ENCODE measurements around the gene ARHGEF17. TPM values are rescaled to one million over a fixed set of nuclear protein-coding genes. Genes with fewer than 3 reads are reported as not detected.

ARHGEF17 gene
- total and polyA plus RNA-seq, 2 of the 8 experiments (the other 6 are each of a cell fraction or from before 2014, with no cell fraction given): 11.3 to 14.6 TPM

DNA sequence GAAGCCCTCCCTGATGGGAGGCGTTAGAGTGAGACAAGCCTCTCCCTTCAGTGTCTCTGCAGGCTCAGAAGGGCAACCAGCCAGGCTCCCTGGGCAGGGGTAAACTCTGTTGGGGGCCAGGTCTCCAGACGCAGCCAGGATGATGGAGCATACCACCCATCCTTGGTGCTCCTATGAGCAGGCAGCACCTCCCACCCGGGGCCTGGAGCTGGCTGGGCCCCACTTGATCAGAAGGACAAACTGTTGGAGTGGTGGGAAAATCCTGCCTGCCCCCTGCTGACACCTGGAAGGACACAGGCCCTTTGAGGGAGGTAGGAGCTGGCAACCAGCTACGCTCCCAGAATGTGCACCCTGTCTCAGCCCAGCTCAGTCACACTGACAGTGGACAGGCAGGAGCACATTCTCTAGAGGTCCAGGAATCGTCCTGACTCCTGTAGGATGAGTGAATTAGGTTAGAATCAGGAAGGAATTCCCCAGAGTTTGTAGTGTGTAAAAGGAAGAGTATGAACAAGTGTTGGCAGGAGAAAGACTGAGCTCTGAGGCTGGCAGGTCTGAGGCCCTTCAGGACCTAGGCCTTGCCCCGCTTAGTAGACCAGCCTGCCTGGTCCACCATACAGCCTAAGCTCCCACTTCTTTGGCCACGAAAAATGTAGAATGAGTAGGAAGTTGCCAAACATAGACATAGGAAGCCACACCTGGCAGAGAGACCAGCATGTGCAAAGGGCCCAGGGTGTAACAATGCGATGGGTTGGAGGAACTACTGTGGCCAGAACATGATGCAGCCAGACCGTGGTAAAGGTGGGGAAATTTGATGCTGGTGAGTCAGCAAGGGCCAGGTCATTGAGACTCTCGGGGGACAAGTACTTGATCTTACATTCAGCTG, 19.1 kb downstream of the ARHGEF17 start (continued):
- TF ChIP-seq, protein P1, sequence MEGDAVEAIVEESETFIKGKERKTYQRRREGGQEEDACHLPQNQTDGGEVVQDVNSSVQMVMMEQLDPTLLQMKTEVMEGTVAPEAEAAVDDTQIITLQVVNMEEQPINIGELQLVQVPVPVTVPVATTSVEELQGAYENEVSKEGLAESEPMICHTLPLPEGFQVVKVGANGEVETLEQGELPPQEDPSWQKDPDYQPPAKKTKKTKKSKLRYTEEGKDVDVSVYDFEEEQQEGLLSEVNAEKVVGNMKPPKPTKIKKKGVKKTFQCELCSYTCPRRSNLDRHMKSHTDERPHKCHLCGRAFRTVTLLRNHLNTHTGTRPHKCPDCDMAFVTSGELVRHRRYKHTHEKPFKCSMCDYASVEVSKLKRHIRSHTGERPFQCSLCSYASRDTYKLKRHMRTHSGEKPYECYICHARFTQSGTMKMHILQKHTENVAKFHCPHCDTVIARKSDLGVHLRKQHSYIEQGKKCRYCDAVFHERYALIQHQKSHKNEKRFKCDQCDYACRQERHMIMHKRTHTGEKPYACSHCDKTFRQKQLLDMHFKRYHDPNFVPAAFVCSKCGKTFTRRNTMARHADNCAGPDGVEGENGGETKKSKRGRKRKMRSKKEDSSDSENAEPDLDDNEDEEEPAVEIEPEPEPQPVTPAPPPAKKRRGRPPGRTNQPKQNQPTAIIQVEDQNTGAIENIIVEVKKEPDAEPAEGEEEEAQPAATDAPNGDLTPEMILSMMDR (IDR thresholded peaks at IDR 0.05; ENCODE audit: control extremely low read depth in 1 of 3, insufficient read depth in 1 of 3, low read depth in 1 of 3, low read length in 3 of 3): no peak
- no peak for TF ChIP-seq RBBP5 (IDR thresholded peaks at IDR 0.05; ENCODE audit: borderline replicate concordance, low read depth, low read length)
- TF ChIP-seq CHD2 (IDR thresholded peaks at IDR 0.05; ENCODE audit: low read length): no peak
- TF ChIP-seq, protein P2, sequence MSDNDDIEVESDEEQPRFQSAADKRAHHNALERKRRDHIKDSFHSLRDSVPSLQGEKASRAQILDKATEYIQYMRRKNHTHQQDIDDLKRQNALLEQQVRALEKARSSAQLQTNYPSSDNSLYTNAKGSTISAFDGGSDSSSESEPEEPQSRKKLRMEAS (IDR thresholded peaks at IDR 0.05): no peak
- TF ChIP-seq CBX8 (IDR thresholded peaks at IDR 0.05; ENCODE audit: borderline replicate concordance, low read depth, low read length): no peak

All from H1 (cell line).